Measurements from ENCODE around the gene SLC46A2.

DNA sequence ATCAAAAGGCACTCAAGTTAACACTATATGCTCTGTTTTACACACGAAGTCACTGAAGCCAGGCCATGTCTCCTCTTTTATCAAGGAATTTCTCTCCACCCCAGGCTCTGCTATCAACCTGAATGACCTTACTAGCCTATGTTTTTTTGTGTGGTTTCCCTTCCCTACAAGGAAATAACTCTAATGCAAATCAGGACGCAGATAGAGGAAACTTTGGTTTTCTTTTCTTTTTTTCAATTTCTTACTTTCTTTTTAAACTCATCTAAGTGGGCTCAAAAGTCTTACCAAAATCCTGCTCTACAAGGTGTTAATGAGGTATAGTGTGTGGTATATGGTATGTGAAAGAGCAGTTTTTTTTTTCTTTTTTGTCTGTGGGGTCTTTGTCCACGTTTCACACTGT lies 5.5 kb upstream of the SLC46A2 start:
- TF ChIP-seq CTCF (conservative IDR thresholded peaks at IDR 0.05; ENCODE audit: low read depth, low read length) = no peak
- no peak for TF ChIP-seq EZH2 (IDR thresholded peaks at IDR 0.05; ENCODE audit: borderline replicate concordance, low read depth, low read length, poor library complexity, severe bottlenecking)
